HepG2 (cell line): ENCODE data around the gene NDUFB4. TPM values are rescaled to one million over a fixed set of nuclear protein-coding genes. Genes with fewer than 3 reads are reported as not detected.

Source experiments
- ATAC-seq: fragments of 200-7000 bp; cut with Tn5 transposase; 3 replicates; pipeline ENCODE4 v1.9.1; 2020; ENCODE audit warnings: mild to moderate bottlenecking, moderate library complexity
- BruUV-seq: library from RNA; stranded (reverse); fragments of 400-500 nt; replicated peaks from 2 replicates; lab custom pipeline; 2021; lab: Mats Ljungman, UMichigan
- CTCF ChIA-PET: fragments of 300-600 bp; formaldehyde crosslinking; extraction: SDS; loops from one replicate; lab custom pipeline; 2021; ENCODE audit warnings: low total read pairs, inconsistent platforms, low intra/inter-chr PET ratio; lab: Yijun Ruan, JAX
- POLR2A ChIA-PET: fragments of 350-600 bp; sonication (Branson Sonifier 250); formaldehyde crosslinking; loops from one replicate; lab custom pipeline; 2020; ENCODE audit warnings: antibody characterized with exemption, inconsistent platforms; lab: Yijun Ruan, JAX
- DNase-seq: peaks from one replicate; pipeline ENCODE4 v3.0.0-alpha.2; 2015; ENCODE audit warnings: low spot score
- FAIRE-seq: peaks from 3 replicates; lab custom pipeline; 2011; peaks lifted over from hg19 to GRCh38; lab: Jason Lieb, UNC
- H2AFZ ChIP-seq: one replicate; pipeline ENCODE4 v1.6.1; 2011; ENCODE audit warnings: low read length, inconsistent platforms
- H3K27ac ChIP-seq: fragments of 300-600 bp; 3 replicates; pipeline ENCODE4 v1.8.0; 2011; ENCODE audit warnings: mixed run types, mild to moderate bottlenecking, mixed read lengths, low read length, inconsistent platforms; ENCODE audit not compliant: insufficient read depth; ENCODE audit errors: extremely low read length
- H3K27me3 ChIP-seq, 2 experiments: fragments of 200-600 bp in 1 of 2; 2 replicates in 1 of 2; 3 replicates in 1 of 2; pipeline versions ENCODE4 v1.6.0 to v1.8.0; 2011; ENCODE audit warnings: low read length in 2 of 2, mild to moderate bottlenecking in 2 of 2, moderate library complexity in 2 of 2, inconsistent platforms in 1 of 2; ENCODE audit not compliant: insufficient read depth in 2 of 2, control insufficient read depth in 1 of 2
- H3K36me3 ChIP-seq, 2 experiments: fragments of 200-600 bp in 1 of 2; replicated peaks in 1 of 2; 2 replicates in 1 of 2; 3 replicates in 1 of 2; pipeline versions ENCODE4 v1.5.1 to v1.8.0; 2011; ENCODE audit warnings: low read length in 2 of 2, inconsistent platforms in 1 of 2; ENCODE audit not compliant: insufficient read depth in 2 of 2, control insufficient read depth in 1 of 2
- H3K4me1 ChIP-seq: 2 replicates; pipeline ENCODE4 v1.5.1; 2012; ENCODE audit warnings: low read length, inconsistent platforms; ENCODE audit not compliant: insufficient read depth
- H3K4me2 ChIP-seq: 2 replicates; pipeline ENCODE4 v1.6.0; 2011; ENCODE audit warnings: low read depth, low read length, inconsistent platforms
- H3K4me3 ChIP-seq, 3 experiments: fragments of 200-600 bp in 1 of 3; sonication (generic), shearing (Covaris generic) in 1 of 3; replicated peaks in 1 of 3; 2 replicates each; pipeline ENCODE4 v1.5.1; 2011 to 2016; ENCODE audit warnings: low read length in 3 of 3, inconsistent platforms in 2 of 3, low read depth in 2 of 3, mild to moderate bottlenecking in 2 of 3, control low read depth in 1 of 3, mixed read lengths in 1 of 3; ENCODE audit not compliant: insufficient read depth in 1 of 3
- H3K79me2 ChIP-seq: one replicate; pipeline ENCODE4 v1.6.1; 2011; ENCODE audit warnings: low read length, inconsistent platforms; ENCODE audit not compliant: insufficient read depth
- H3K9ac ChIP-seq: 2 replicates; pipeline ENCODE4 v1.6.0; 2011; ENCODE audit warnings: mild to moderate bottlenecking, low read depth, low read length, inconsistent platforms; ENCODE audit not compliant: insufficient read depth
- H3K9me3 ChIP-seq: 2 replicates; pipeline ENCODE4 v1.5.1; 2012; ENCODE audit warnings: mild to moderate bottlenecking, low read length
- H4K20me1 ChIP-seq: 2 replicates; pipeline ENCODE4 v1.6.0; 2011; ENCODE audit warnings: inconsistent platforms, mild to moderate bottlenecking, low read length, moderate library complexity; ENCODE audit not compliant: insufficient read depth
- HNF1A ChIP-seq, 2 experiments: sonication (generic) in 1 of 2; formaldehyde crosslinking in 1 of 2; IDR thresholded peaks; 2 replicates each; pipeline versions ENCODE4 v1.4.0 to v1.6.1; 2016 to 2020; ENCODE audit warnings: borderline replicate concordance in 1 of 2, low read depth in 1 of 2, mild to moderate bottlenecking in 1 of 2, missing genetic modification reagents in 1 of 2
- PPARG ChIP-seq: conservative IDR thresholded peaks from 2 replicates; pipeline ENCODE4 v1.6.1; 2016; ENCODE audit warnings: missing biosample characterization, missing genetic modification reagents
- RBM39 ChIP-seq: fragments of 200-400 bp; formaldehyde crosslinking; IDR thresholded peaks from one replicate; pipeline ENCODE4 v1.6.1; 2018; ENCODE audit warnings: antibody characterized with exemption, mild to moderate bottlenecking, low read depth, low read length; ENCODE audit not compliant: poor library complexity, severe bottlenecking
- SCMH1 ChIP-seq: sonication (generic); formaldehyde crosslinking; IDR thresholded peaks from 2 replicates; pipeline ENCODE4 v1.9.0; 2021; ENCODE audit warnings: missing genetic modification reagents, mild to moderate bottlenecking, borderline replicate concordance
- ZNF496 ChIP-seq: sonication (generic); formaldehyde crosslinking; IDR thresholded peaks from 2 replicates; pipeline ENCODE4 v1.8.1; 2023; ENCODE audit warnings: mild to moderate bottlenecking, moderate library complexity, missing genetic modification reagents; ENCODE audit not compliant: insufficient replicate concordance
- ZNF567 ChIP-seq: sonication (generic); formaldehyde crosslinking; IDR thresholded peaks from 2 replicates; pipeline ENCODE4 v1.8.1; 2023; ENCODE audit warnings: mild to moderate bottlenecking, missing genetic modification reagents, borderline replicate concordance
- ZNF704 ChIP-seq: sonication (generic); formaldehyde crosslinking; IDR thresholded peaks from 2 replicates; pipeline ENCODE4 v1.8.1; 2023; ENCODE audit warnings: mild to moderate bottlenecking, inconsistent platforms, moderate library complexity, missing genetic modification reagents, borderline replicate concordance
- WGBS: methylation state at CpG from one replicate; pipeline ENCODE4 v1.1.6; 2017; ENCODE audit warnings: low lambda C conversion rate; 5-methylcytosine and 5-hydroxymethylcytosine counted together
- in situ Hi-C: cut with HindIII; loops from 2 replicates; pipeline ENCODE4 v1.10.0; 2017; ENCODE audit warnings: low pct_unique_long_range_greater_than_20kb; ENCODE audit not compliant: extremely low pct_ligation_motif_present
- intact Hi-C: fragments of 100-400 bp; cut with micrococcal nuclease; formaldehyde crosslinking; loops from one replicate; pipeline ENCODE4 v1.10.0; 2022; ENCODE audit not compliant: unreplicated experiment
- polyA plus RNA-seq, 8 experiments: library from polyadenylated mRNA; depleted of rRNA in 3 of 8; stranded (reverse) in 7 of 8; unstranded in 1 of 8; fragments of >200 nt; fragmentation: Illumina TruSeq in 4 of 8; extraction: Trizol in 4 of 8; gene quantifications; 2 replicates each; pipeline versions ENCODE4 v1.2.1 to v1.2.3, GENCODE V29; 2011 to 2016; ENCODE audit warnings: low read depth in 4 of 8, missing spikeins in 1 of 8, mixed read lengths in 1 of 8; ENCODE audit not compliant: insufficient read depth in 1 of 8
- total RNA-seq, 5 experiments: library from RNA; depleted of rRNA; stranded (reverse); fragments of >200 nt; fragmentation: Illumina TruSeq; extraction: Trizol; gene quantifications; 2 replicates each; pipeline ENCODE4 v1.2.3, GENCODE V29; 2016; ENCODE audit warnings: low read depth in 1 of 5

NDUFB4 gene
- total and polyA plus RNA-seq, 2 of the 13 experiments (the other 11 are each of a cell fraction or from before 2014, with no cell fraction given), result 115 to 116 TPM

- peak; percentile 50 for ATAC-seq
- Histone ChIP-seq H3K4me3 (no peak overlapping the region), H3K9ac (no peak overlapping the region), H3K79me2 (no peaks in the 10 kb centered on the region), H3K9me3 (no peaks in the 10 kb centered on the region), H3K27ac (no peak overlapping the region), H3K36me3 (no peaks in the 10 kb centered on the region), H3K4me2 (peak overlapping the region; percentile 28), H2AFZ (no peak overlapping the region), H3K27me3 (peaks cover 0 to 5% of the 10 kb centered on the region in 2 experiments; a peak in 1 of 5 replicates), H4K20me1 (no peaks in the 10 kb centered on the region), H3K4me1 (peaks cover 35% of the 10 kb centered on the region)
- POLR2A ChIA-PET, result no interaction called here
- peak; percentile 55 for FAIRE-seq
- CTCF ChIA-PET, result no interaction called here
- in situ Hi-C loops (loop anchor here (5.0 kb wide), 1 partner anchor 134 kb away; no protein-coding TSS in a partner anchor), intact Hi-C loops (loop anchor here (1.0 kb wide), 1 partner anchor 49 kb away; no protein-coding TSS in a partner anchor)
- 0 out of 2 replicates have a peak, but pooled peaks have one; percentile 24 for TF ChIP-seq PPARG
- TF ChIP-seq ZNF567 (CRISPR knock-in tag), result no peak
- TF ChIP-seq RBM39, result no peak
- 0% methylated on average over 3 of the region's 7 CpGs for WGBS
- no peak for DNase-seq
- no TSS peak for BruUV-seq
These were observed 40.3 kb upstream of the NDUFB4 start for GRCh38 chr3:120555657-120556509.

- ChIA-PET CTCF (no interaction called here), POLR2A (interaction anchor here (1.1 kb wide), 1 partner anchor 39 kb away, joined by 3 read pairs; the partner anchor contains the start of gene NDUFB4)
- peaks cover 0 to 5% of the 10 kb centered on the region in 2 experiments; a peak in 1 of 5 replicates for H3K27me3 ChIP-seq
- H3K4me3 ChIP-seq, result no peak overlapping the region
- peaks cover 35% of the 10 kb centered on the region for H3K4me1 ChIP-seq
- intact Hi-C loops, result no loop called here
- no peaks in the 10 kb centered on the region for H3K9me3 ChIP-seq
- no peaks in the 10 kb centered on the region for H3K79me2 ChIP-seq
- H3K36me3 ChIP-seq, result no peaks in the 10 kb centered on the region
- H4K20me1 ChIP-seq, result no peaks in the 10 kb centered on the region
- H2AFZ ChIP-seq, result no peak overlapping the region
- no peak overlapping the region for H3K27ac ChIP-seq
- ATAC-seq, result no peak
- in situ Hi-C loops, result loop anchor here (5.0 kb wide), 1 partner anchor 135 kb away; no protein-coding TSS in a partner anchor
- H3K4me2 ChIP-seq, result no peak overlapping the region
- no peak for FAIRE-seq
- no TSS peak for BruUV-seq
- H3K9ac ChIP-seq, result no peak overlapping the region
- no peak for DNase-seq
- TF ChIP-seq ZNF704 (no peak), SCMH1 (CRISPR knock-in tag) (no peak), ZNF496 (CRISPR knock-in tag) (no peak), HNF1A (IDR thresholded peaks at IDR 0.05; ENCODE audit: low read depth) (no peak), HNF1A (CRISPR knock-in tag; IDR thresholded peaks at IDR 0.05; ENCODE audit: borderline replicate concordance) (no peak)
These were observed 39.0 kb upstream of the NDUFB4 start for GRCh38 chr3:120557115-120557514.
